ENCODE data around the gene PTER. TPM values are rescaled to one million over a fixed set of nuclear protein-coding genes. Genes with fewer than 3 reads are reported as not detected.

PTER gene
- total RNA-seq, 4 donors from 2014 or later: 7.1 to 19.5 (median 12.8) TPM

DNA sequence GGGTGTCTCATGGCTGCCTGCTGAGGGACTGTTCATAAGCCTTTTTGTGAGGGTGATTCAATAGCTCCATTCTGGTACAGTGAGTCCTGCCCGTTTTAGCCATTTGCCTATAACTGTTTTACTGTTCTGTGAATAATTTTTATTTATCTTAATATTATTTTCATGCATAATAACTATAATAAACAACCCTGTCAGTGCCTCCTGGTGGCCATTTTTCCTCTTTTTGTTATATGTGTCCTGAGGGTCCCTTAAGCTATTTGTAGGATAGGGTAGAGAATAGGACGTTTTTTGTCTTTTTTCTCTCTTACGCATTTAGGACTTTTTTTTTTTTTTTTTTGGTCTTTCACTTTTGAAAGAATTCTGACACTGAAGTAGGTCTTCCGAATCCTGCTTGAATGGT, 82.0 kb downstream of the PTER start:
- TF ChIP-seq, protein P1, sequence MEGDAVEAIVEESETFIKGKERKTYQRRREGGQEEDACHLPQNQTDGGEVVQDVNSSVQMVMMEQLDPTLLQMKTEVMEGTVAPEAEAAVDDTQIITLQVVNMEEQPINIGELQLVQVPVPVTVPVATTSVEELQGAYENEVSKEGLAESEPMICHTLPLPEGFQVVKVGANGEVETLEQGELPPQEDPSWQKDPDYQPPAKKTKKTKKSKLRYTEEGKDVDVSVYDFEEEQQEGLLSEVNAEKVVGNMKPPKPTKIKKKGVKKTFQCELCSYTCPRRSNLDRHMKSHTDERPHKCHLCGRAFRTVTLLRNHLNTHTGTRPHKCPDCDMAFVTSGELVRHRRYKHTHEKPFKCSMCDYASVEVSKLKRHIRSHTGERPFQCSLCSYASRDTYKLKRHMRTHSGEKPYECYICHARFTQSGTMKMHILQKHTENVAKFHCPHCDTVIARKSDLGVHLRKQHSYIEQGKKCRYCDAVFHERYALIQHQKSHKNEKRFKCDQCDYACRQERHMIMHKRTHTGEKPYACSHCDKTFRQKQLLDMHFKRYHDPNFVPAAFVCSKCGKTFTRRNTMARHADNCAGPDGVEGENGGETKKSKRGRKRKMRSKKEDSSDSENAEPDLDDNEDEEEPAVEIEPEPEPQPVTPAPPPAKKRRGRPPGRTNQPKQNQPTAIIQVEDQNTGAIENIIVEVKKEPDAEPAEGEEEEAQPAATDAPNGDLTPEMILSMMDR (IDR thresholded peaks at IDR 0.05): no peak
- no peak for ATAC-seq (ENCODE audit: low FRiP score)
- DNase-seq (ENCODE audit: low spot score): no peak

DNA sequence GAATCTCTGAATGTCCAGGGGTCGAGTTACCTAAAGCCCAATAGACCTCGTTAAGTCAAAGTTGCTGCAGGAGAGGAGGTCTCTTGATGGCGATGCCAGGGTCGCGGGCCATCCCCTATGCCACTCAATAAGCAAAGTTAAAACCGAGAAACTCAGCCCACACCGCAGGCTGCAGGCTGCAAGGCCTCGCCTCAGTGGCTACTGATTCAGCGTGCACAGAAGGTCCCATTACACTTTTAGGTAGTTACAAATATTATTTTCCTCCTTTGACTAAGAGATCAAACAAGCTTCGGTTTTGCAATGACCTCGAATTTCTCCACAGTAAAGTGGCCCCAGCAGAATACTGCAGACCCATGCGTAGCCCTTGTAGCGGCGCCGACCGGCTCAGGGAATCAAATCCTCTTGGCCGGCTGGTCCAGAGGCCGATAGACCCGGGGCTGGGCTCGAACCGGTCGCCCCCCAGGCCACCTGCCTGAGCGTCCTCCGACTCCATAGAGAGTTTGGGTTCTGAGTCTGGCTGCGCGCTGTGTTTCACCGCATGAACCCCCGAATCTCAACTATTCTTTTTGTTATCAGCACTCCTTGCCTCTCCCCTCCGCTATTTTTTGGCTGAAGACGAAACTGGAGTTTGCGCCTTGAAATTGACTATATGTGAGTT, 82.6 kb downstream of the PTER start:
- DNase-seq (ENCODE audit: low spot score) (no peak), ATAC-seq (ENCODE audit: low FRiP score) (no peak)
- TF ChIP-seq, protein P1 (IDR thresholded peaks at IDR 0.05): no peak

DNA sequence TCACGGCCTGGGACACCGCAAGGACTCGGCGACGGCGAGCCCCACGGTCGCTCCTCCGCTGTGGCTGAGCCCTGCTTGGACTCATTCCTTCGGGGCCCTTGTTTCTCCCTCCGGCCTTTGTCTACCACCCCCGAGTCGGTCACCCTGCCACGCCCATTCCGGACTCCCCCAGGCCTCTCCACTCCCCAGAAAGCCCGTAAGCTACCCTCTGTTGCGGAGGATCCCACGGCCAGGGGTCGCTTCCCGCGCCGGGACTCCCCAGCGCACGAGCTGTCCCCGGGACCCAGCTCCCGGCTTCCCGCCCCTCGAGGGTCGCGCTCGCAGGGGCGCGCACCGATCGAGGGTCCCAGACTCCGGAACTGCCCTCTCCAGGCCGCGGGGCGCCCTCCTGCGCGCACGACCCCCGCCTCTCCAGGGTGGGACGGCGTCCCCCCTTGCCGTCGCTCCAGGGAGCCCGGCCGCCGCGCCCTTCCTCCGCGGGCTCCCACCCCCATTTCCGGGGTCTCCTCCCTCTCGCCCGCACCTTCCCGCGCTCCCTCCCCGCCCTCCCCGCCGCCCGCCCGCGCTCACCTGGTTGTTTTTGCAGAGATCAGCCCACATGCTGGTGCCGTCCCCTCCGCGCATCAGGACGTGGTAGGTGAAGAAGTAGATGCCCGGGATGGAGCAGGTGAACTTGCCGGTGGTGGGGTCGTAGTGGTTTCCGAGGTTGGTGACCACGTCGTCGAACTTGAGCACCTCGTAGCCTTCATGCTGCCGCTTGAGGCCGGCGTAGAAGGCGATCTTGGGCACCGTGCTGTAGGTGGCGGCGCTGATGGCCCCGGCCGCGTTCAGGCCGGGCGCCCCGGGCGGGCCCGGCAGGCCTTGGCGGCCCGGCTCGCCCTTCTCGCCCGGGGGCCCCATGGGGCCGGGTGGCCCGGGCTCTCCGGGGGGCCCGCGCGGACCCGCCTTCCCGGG, 83.4 kb downstream of the PTER start:
- ATAC-seq (ENCODE audit: low FRiP score): no peak
- TF ChIP-seq, protein P1 (IDR thresholded peaks at IDR 0.05): no peak

DNA sequence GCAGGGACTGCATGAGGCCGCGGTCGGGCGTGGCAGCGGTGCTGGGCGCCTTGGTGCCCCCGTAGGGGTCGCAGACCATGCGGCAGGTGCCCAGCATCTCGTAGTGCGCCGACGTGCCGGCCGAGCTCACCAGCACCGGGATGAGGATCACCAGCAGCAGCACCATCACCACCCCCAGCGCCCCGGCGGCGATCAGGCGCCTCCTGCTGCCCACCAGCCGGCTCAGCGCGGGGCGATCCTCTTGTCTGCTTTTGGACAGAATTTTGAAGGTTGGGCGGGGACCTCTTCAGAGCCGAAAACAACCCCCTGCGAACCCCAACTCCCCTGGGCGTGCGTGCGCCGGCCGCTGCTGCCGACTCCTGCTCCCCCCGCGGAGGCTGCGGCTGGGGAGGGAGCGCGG, 84.1 kb downstream of the PTER start:
- DNase-seq (ENCODE audit: low spot score) (no peak), ATAC-seq (ENCODE audit: low FRiP score) (no peak)
- TF ChIP-seq, protein P1 (IDR thresholded peaks at IDR 0.05): no peak

More for the DNA sequence above, 83.4 kb downstream of the PTER start:
- DNase-seq (ENCODE audit: low spot score): no peak

DNA sequence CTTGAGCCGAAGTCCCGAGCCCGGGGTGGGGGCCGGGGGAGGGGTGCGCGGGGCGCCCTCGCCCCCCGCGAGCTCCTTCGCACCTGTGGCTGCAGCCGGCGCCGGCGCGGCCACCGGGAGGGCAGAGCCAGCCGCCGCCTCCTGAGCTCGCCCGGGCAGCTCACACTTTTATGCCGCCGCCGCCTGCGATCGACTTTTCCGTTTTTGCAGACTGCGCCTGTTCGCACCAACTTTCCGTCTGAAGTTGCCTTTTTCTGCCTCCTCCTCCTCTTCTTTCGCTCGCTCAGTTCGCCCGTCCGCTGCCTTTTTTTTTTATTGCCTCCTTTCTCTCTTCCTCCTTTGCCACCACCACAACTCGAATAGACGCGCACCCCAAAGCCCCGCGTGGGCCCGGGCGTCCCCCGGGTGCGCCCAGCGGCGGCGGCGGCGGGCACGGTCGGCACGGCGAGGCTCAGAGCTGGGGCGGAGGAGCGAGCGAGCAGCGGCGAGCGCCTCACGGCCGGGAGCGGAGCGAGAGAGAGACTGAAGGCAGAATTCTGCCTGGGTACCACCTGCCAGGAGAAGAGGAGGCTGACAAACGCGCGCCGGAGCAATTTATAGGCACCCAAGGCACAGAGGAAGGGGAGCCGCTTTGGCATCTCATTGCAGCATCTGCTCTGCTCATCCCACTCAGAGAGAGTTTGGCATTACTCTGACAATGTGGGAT, 84.7 kb downstream of the PTER start, which contains the start of gene C1QL3:
Gene C1QL3 (minus strand): TSS at position 569 of the 706 bp plus-strand sequence. CDS start 814 bp downstream, outside the sequence.
- TF ChIP-seq, protein P1 (IDR thresholded peaks at IDR 0.05): no peak
- no peak for ATAC-seq (ENCODE audit: low FRiP score)
- no peak for DNase-seq (ENCODE audit: low spot score)

DNA sequence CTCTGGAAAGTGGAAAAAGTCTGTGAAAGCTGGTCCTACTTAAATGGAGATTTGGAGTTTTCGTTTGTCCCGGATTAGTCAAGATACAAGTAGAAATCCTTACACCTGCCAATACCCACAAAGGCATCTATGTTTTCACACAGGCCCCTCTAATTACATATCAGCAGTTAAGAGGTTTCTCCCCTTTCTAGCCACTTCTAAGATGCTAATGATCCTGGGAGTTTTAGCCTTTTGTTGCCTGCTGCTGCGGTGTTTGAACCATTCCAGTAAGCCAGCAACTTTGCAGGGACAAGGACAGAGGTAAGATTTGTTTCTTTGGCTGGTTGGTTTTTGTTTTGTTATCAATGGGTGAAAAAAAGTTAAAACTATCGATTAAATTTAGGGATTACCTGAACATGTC, 90.6 kb downstream of the PTER start:
- no peak for ATAC-seq (ENCODE audit: low FRiP score)
- DNase-seq (ENCODE audit: low spot score): no peak
- TF ChIP-seq, protein P1 (IDR thresholded peaks at IDR 0.05): no peak

All from omental fat pad (tissue), 4 donors.